GM12878 (cell line): ENCODE measurements around the gene CISD2. TPM values are rescaled to one million over a fixed set of nuclear protein-coding genes. Genes with fewer than 3 reads are reported as not detected.

Source experiments
- BHLHE40 ChIP-seq, 2 experiments: fragments of 450-650 bp in 1 of 2; IDR thresholded peaks; 2 replicates each; pipeline ENCODE4 v1.6.1; 2011 to 2017; ENCODE audit warnings: low read depth in 2 of 2, borderline replicate concordance in 1 of 2, improper control_type of control experiment in 1 of 2, low read length in 1 of 2, mild to moderate bottlenecking in 1 of 2
- CBX3 ChIP-seq: fragments of 200-600 bp; sonication (generic); IDR thresholded peaks from 2 replicates; pipeline ENCODE4 v1.6.1; 2016; ENCODE audit warnings: low read depth, borderline replicate concordance
- CEBPB ChIP-seq, 2 experiments: fragments of 150-350 bp in 1 of 2; IDR thresholded peaks; 2 replicates each; pipeline ENCODE4 v1.6.1; 2012 to 2014; ENCODE audit warnings: low read depth in 2 of 2, low read length in 2 of 2, borderline replicate concordance in 1 of 2, inconsistent platforms in 1 of 2
- CHD1 ChIP-seq: IDR thresholded peaks from 2 replicates; pipeline ENCODE4 v1.6.1; 2012; ENCODE audit warnings: low read depth, low read length, improper control_type of control experiment
- CREB1 ChIP-seq: IDR thresholded peaks from 2 replicates; pipeline ENCODE4 v1.6.1; 2012; ENCODE audit warnings: low read depth, mild to moderate bottlenecking, inconsistent platforms
- CREM ChIP-seq: IDR thresholded peaks from 2 replicates; pipeline ENCODE4 v1.6.1; 2014; ENCODE audit warnings: antibody characterized with exemption, low read depth
- EZH2 ChIP-seq: IDR thresholded peaks from 2 replicates; pipeline ENCODE4 v1.6.1; 2012; ENCODE audit warnings: low read depth, mild to moderate bottlenecking, control low read depth, inconsistent platforms, low read length, borderline replicate concordance; ENCODE audit not compliant: control insufficient read depth
- GATAD2B ChIP-seq: fragments of 450-650 bp; conservative IDR thresholded peaks from 2 replicates; pipeline ENCODE4 v1.6.1; 2017; ENCODE audit warnings: low read depth, mild to moderate bottlenecking, moderate library complexity
- LARP7 ChIP-seq: fragments of 450-650 bp; IDR thresholded peaks from 2 replicates; pipeline ENCODE4 v1.6.1; 2017; ENCODE audit warnings: mild to moderate bottlenecking
- MXI1 ChIP-seq: fragments of 150-350 bp; IDR thresholded peaks from 2 replicates; pipeline ENCODE4 v1.6.1; 2011; ENCODE audit warnings: low read depth, mild to moderate bottlenecking, inconsistent platforms, low read length, improper control_type of control experiment
- MYC ChIP-seq: IDR thresholded peaks from 2 replicates; pipeline ENCODE4 v1.6.1; 2011; ENCODE audit warnings: mild to moderate bottlenecking, low read length, moderate library complexity, inconsistent platforms; ENCODE audit not compliant: insufficient read depth, insufficient replicate concordance, insufficient read length, severe bottlenecking
- NFIC ChIP-seq: IDR thresholded peaks from 2 replicates; pipeline ENCODE4 v1.6.1; 2012; ENCODE audit warnings: low read depth, mild to moderate bottlenecking, inconsistent platforms, low read length, moderate library complexity
- POU2F2 ChIP-seq: IDR thresholded peaks from 3 replicates; pipeline ENCODE4 v1.6.1; 2011; ENCODE audit warnings: low read depth, mild to moderate bottlenecking, low read length, borderline replicate concordance
- RAD21 ChIP-seq: IDR thresholded peaks from 2 replicates; pipeline ENCODE4 v1.6.1; 2011; ENCODE audit warnings: mild to moderate bottlenecking, low read depth, low read length, moderate library complexity; ENCODE audit not compliant: insufficient read depth
- RFX5 ChIP-seq: IDR thresholded peaks from 2 replicates; pipeline ENCODE4 v1.6.1; 2011; ENCODE audit warnings: low read depth, low read length, improper control_type of control experiment
- SIN3A ChIP-seq: IDR thresholded peaks from 2 replicates; pipeline ENCODE4 v1.6.1; 2012; ENCODE audit warnings: low read depth, low read length, improper control_type of control experiment
- SREBF1 ChIP-seq: IDR thresholded peaks from 2 replicates; pipeline ENCODE4 v1.6.1; 2012; ENCODE audit warnings: mild to moderate bottlenecking, low read length
- TAF1 ChIP-seq: IDR thresholded peaks from 2 replicates; pipeline ENCODE4 v1.6.1; 2011; ENCODE audit warnings: mild to moderate bottlenecking, low read depth, low read length, borderline replicate concordance
- TARDBP ChIP-seq: IDR thresholded peaks from 2 replicates; pipeline ENCODE4 v1.6.1; 2016; ENCODE audit warnings: borderline replicate concordance
- TBL1XR1 ChIP-seq: IDR thresholded peaks from 2 replicates; pipeline ENCODE4 v1.6.1; 2012; ENCODE audit warnings: low read depth, low read length, improper control_type of control experiment
- TCF7 ChIP-seq: IDR thresholded peaks from 2 replicates; pipeline ENCODE4 v1.6.1; 2014; ENCODE audit warnings: antibody characterized with exemption, borderline replicate concordance
- ZNF217 ChIP-seq: fragments of 450-650 bp; IDR thresholded peaks from 2 replicates; pipeline ENCODE4 v1.6.1; 2017; ENCODE audit warnings: antibody characterized with exemption, mild to moderate bottlenecking
- polyA plus RNA-seq, 11 experiments: library from polyadenylated mRNA; depleted of rRNA in 4 of 11; unstranded in 6 of 11; stranded (reverse) in 5 of 11; fragments of >200 nt; fragmentation: Nextera tagmentation in 4 of 11; fragmentation: Illumina TruSeq in 1 of 11; extraction: Ambion mirVana in 4 of 11; extraction: Trizol in 1 of 11; gene quantifications; 1 replicate in 1 of 11; 2 replicates in 10 of 11; pipeline versions ENCODE4 v1.2.1 to v1.2.3, GENCODE V29; 2011 to 2016; ENCODE audit warnings: inconsistent platforms in 2 of 11, missing spikeins in 2 of 11, low read depth in 1 of 11
- total RNA-seq, 4 experiments: library from RNA; depleted of rRNA in 3 of 4; stranded (reverse); fragments of >200 nt in 3 of 4; fragmentation: Illumina TruSeq in 1 of 4; extraction: Trizol in 1 of 4; gene quantifications; 2 replicates each; pipeline versions ENCODE4 v1.2.1 to v1.2.3, GENCODE V29; 2013 to 2021
- TF ChIP-seq, protein P1 (sequence below): fragments of 450-650 bp; IDR thresholded peaks from 2 replicates; pipeline ENCODE4 v1.6.1; 2016; ENCODE audit warnings: mild to moderate bottlenecking, moderate library complexity, borderline replicate concordance
- TF ChIP-seq, protein P2 (sequence below): IDR thresholded peaks from 2 replicates; pipeline ENCODE4 v1.6.1; 2011; ENCODE audit warnings: mild to moderate bottlenecking, low read depth, low read length, moderate library complexity; ENCODE audit not compliant: insufficient replicate concordance

The CISD2 gene
- total and polyA plus RNA-seq, 10 of the 15 experiments (the other 5 are each of a cell fraction or from before 2014, with no cell fraction given), result 29.5 to 132 (median 38.9) TPM

DNA sequence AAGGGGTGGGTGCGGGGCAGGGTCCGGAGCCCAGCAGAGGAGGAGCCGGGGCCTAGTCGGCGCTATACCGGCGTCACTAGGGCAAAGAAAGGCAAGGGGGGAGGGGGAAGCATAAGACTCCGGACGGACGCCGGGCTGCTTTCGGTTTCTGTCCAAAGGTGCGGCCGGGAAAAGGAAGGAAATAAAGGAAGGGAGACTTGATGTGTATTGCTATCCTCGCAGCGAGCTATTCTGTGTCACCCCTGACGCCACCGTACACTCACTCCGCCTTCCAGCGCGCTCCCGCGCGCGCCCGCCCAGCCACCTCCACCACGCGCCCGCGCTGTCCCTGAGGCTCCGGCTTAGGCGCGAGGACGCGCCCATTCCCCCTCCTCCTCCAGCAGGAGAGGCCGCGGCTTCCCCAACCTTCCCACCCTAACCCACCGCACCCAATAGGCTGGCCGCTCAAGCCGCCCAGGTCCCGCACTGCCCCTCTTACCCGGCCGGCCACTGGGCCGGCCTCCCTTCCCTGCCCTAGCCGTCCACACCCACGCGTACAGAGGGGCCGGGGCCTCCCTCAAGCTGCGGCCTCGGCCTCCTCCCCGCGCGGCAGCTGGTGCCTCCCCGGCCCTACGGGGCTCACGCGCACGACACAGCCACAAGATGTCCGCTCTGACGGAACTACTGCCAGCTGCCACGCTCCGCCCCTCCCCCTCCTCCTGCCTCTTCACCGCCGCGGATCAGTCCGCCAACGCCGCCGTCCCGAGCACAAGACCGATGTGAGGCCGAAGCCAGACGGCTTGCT is 41.7 kb upstream of the CISD2 start, which contains the start of gene UBE2D3 (continued):
- TF ChIP-seq TCF7 (no peak), SREBF1 (no peak), SIN3A (peak; percentile 78; the same call in 1 of the 2 replicates), CEBPB (IDR thresholded peaks at IDR 0.05; ENCODE audit: borderline replicate concordance in 1 of 2, low read depth in 2 of 2, low read length in 2 of 2) (no peak), CREB1 (peak; percentile 79), TAF1 (peak; percentile 97), NFIC (no peak), POU2F2 (peak; percentile 56; the same call in 2 of the 3 replicates), TBL1XR1 (peak; percentile 42; the same call in 1 of the 2 replicates), TARDBP (peak; percentile 96), LARP7 (peak; percentile 99), MXI1 (peak; percentile 52; the same call in 1 of the 2 replicates), CBX3 (no peak), CREM (peak; percentile 82), CHD1 (peak; percentile 57; the same call in 1 of the 2 replicates), MYC (peak; percentile 91), ZNF217 (peak; percentile 51; the same call in 1 of the 2 replicates), EZH2 (no peak), RAD21 (0 out of 2 replicates have a peak, but pooled peaks have one; percentile 7), RFX5 (no peak), BHLHE40 (IDR thresholded peaks at IDR 0.05; ENCODE audit: borderline replicate concordance in 1 of 2, low read depth in 2 of 2, low read length in 1 of 2) (peak; percentile 81 to 93), GATAD2B (peak; percentile 94)
- TF ChIP-seq, protein P1, sequence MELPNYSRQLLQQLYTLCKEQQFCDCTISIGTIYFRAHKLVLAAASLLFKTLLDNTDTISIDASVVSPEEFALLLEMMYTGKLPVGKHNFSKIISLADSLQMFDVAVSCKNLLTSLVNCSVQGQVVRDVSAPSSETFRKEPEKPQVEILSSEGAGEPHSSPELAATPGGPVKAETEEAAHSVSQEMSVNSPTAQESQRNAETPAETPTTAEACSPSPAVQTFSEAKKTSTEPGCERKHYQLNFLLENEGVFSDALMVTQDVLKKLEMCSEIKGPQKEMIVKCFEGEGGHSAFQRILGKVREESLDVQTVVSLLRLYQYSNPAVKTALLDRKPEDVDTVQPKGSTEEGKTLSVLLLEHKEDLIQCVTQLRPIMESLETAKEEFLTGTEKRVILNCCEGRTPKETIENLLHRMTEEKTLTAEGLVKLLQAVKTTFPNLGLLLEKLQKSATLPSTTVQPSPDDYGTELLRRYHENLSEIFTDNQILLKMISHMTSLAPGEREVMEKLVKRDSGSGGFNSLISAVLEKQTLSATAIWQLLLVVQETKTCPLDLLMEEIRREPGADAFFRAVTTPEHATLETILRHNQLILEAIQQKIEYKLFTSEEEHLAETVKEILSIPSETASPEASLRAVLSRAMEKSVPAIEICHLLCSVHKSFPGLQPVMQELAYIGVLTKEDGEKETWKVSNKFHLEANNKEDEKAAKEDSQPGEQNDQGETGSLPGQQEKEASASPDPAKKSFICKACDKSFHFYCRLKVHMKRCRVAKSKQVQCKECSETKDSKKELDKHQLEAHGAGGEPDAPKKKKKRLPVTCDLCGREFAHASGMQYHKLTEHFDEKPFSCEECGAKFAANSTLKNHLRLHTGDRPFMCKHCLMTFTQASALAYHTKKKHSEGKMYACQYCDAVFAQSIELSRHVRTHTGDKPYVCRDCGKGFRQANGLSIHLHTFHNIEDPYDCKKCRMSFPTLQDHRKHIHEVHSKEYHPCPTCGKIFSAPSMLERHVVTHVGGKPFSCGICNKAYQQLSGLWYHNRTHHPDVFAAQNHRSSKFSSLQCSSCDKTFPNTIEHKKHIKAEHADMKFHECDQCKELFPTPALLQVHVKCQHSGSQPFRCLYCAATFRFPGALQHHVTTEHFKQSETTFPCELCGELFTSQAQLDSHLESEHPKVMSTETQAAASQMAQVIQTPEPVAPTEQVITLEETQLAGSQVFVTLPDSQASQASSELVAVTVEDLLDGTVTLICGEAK, result no peak
- TF ChIP-seq, protein P2, sequence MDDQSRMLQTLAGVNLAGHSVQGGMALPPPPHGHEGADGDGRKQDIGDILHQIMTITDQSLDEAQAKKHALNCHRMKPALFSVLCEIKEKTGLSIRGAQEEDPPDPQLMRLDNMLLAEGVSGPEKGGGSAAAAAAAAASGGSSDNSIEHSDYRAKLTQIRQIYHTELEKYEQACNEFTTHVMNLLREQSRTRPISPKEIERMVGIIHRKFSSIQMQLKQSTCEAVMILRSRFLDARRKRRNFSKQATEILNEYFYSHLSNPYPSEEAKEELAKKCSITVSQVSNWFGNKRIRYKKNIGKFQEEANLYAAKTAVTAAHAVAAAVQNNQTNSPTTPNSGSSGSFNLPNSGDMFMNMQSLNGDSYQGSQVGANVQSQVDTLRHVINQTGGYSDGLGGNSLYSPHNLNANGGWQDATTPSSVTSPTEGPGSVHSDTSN, result peak; percentile 81
